ENCODE results near the gene SH3TC2.

Gene SH3TC2

GRCh38 chr5:148967783-148968182 lies 95.1 kb downstream of the SH3TC2 start:
- DNase-seq, result no peak

- DNase-seq, result no peak
Measured at GRCh38 chr5:148966938-148967337, 95.9 kb downstream of the SH3TC2 start.

GRCh38 chr5:148966348-148966747 lies 96.5 kb downstream of the SH3TC2 start:
- no peak for DNase-seq

- DNase-seq, result no peak
Measured at GRCh38 chr5:148965511-148966265, 97.2 kb downstream of the SH3TC2 start.

GRCh38 chr5:148963664-148964063 lies 99.2 kb downstream of the SH3TC2 start:
- DNase-seq, result no peak

- DNase-seq, result no peak
Measured at GRCh38 chr5:148962761-148963324, 100.0 kb downstream of the SH3TC2 start.

GRCh38 chr5:148962200-148962550 lies 100.7 kb downstream of the SH3TC2 start:
- no peak for DNase-seq

GRCh38 chr5:148961261-148962199 lies 101.3 kb downstream of the SH3TC2 start:
- DNase-seq, result no peak

- DNase-seq, result no peak
Measured at GRCh38 chr5:148960070-148960769, 102.6 kb downstream of the SH3TC2 start.

- no peak for DNase-seq
Measured at GRCh38 chr5:148957591-148958202, 105.2 kb downstream of the SH3TC2 start.

GRCh38 chr5:148956477-148957385 lies 106.1 kb downstream of the SH3TC2 start:
- no peak for DNase-seq

All from NCI-H2171 treated with DMSO at 0.1 percent for 48 hours (cell line).